Suprapubic skin (tissue), 4 donors: ENCODE measurements around the gene ZNF628. TPM values are rescaled to one million over a fixed set of nuclear protein-coding genes. Genes with fewer than 3 reads are reported as not detected.

Experiments used
- DNase-seq, 2 donors: peaks; one replicate each; pipeline ENCODE4 v3.0.0-alpha.2; 2019; ENCODE audit warnings: low spot score in 2 of 2
- H3K27ac ChIP-seq: fragments of 200-600 bp; sonication (generic); one replicate; pipeline ENCODE4 v1.5.1; 2019
- H3K27me3 ChIP-seq: fragments of 200-600 bp; sonication (generic); one replicate; pipeline ENCODE4 v1.5.1; 2019
- H3K36me3 ChIP-seq: fragments of 200-600 bp; sonication (generic); one replicate; pipeline ENCODE4 v1.5.1; 2019
- H3K4me1 ChIP-seq: fragments of 200-600 bp; sonication (generic); one replicate; pipeline ENCODE4 v1.5.1; 2019
- H3K4me3 ChIP-seq: fragments of 200-600 bp; sonication (generic); one replicate; pipeline ENCODE4 v1.5.1; 2019; ENCODE audit warnings: mild to moderate bottlenecking
- H3K9me3 ChIP-seq: fragments of 200-600 bp; sonication (generic); one replicate; pipeline ENCODE4 v1.5.1; 2019
- CTCF ChIP-seq, 2 donors: fragments of 200-600 bp in 1 of 2; fragments of 450-650 bp in 1 of 2; sonication (generic) in 1 of 2; IDR thresholded peaks; one replicate each; pipeline ENCODE4 v1.5.1; 2016 to 2019; ENCODE audit warnings: antibody characterized with exemption in 2 of 2, mild to moderate bottlenecking in 1 of 2, moderate library complexity in 1 of 2
- EP300 ChIP-seq: sonication (generic); formaldehyde crosslinking; IDR thresholded peaks from one replicate; pipeline ENCODE4 v1.6.1; 2017; ENCODE audit warnings: antibody characterized with exemption
- POLR2A ChIP-seq, 2 donors: fragments of 450-650 bp; IDR thresholded peaks; one replicate each; pipeline ENCODE4 v1.6.1; 2017; ENCODE audit warnings: antibody characterized with exemption in 2 of 2, mild to moderate bottlenecking in 2 of 2, moderate library complexity in 2 of 2
- POLR2AphosphoS5 ChIP-seq, 3 donors: sonication (generic); formaldehyde crosslinking; IDR thresholded peaks; one replicate each; pipeline ENCODE4 v1.6.1; 2017; ENCODE audit warnings: antibody characterized with exemption in 3 of 3
- WGBS: methylation state at CpG from one replicate; pipeline ENCODE4 v1.1.5; 2018; 5-methylcytosine and 5-hydroxymethylcytosine counted together
- total RNA-seq, 4 donors: library from RNA; depleted of rRNA; stranded (reverse); fragments of >200 nt; gene quantifications; one replicate each; pipeline ENCODE4 v1.1.0, GENCODE V29; 2016

Gene ZNF628
- total RNA-seq, 4 donors from 2014 or later = 17.3 to 22.9 (median 19.8) TPM

DNA sequence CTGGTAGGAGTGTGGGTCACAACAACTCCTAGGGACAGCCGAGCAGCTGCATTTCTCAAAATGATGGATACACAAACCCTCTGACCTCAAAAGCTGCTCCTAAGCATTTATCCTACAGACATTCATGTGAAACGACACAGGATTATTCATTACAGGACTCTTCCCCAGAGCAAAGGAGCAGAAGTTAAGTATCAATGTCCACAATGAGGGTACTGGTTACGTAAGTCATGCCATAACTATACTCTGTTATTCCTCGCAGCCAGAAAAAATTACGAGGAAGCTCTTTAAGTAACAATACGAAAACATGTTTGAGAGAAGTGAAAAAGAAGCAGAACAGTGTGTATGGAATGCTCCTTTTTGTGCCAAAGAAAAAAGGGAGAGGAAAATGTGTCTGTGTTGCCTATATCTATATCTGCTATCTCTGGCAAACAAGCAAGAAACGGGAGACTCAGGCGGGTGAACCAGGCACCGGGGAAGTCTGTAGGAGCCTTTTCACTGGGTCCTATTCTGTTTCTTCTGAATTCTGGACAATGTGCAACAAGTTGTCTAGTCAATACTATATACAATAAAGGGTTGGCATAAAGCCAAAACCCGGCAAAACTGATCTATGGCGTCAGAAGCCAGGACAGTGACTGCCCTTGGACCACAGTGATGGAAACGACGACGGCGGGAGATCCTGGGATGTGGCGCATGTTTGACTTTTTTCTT is 16.3 kb upstream of the ZNF628 start:
- peak overlapping the region; percentile 63 for H3K4me3 ChIP-seq
- H3K9me3 ChIP-seq = no peaks in the 10 kb centered on the region
- WGBS = 14% methylated on average over 16 of the region's 16 CpGs
- no peak for DNase-seq
- H3K4me1 ChIP-seq = peaks cover 27% of the 10 kb centered on the region
- no peak for TF ChIP-seq POLR2A (IDR thresholded peaks at IDR 0.05)
- no peak overlapping the region for H3K27ac ChIP-seq
- H3K36me3 ChIP-seq = peaks cover 14% of the 10 kb centered on the region
- no peaks in the 10 kb centered on the region for H3K27me3 ChIP-seq

GRCh38 chr19:55460670-55461258 is 15.7 kb upstream of the ZNF628 start:
- Histone ChIP-seq H3K27ac (peak overlapping the region; percentile 88), H3K4me1 (peaks cover 27% of the 10 kb centered on the region), H3K9me3 (no peaks in the 10 kb centered on the region), H3K4me3 (peak overlapping the region; percentile 63), H3K27me3 (no peaks in the 10 kb centered on the region), H3K36me3 (peaks cover 8% of the 10 kb centered on the region)
- TF ChIP-seq POLR2A (IDR thresholded peaks at IDR 0.05) (no peak), EP300 (no peak), CTCF (IDR thresholded peaks at IDR 0.05) (no peak), POLR2AphosphoS5 (IDR thresholded peaks at IDR 0.05) (no peak)
- WGBS = 8% methylated on average over 24 of the region's 24 CpGs
- DNase-seq = peak; percentile 92 to 93

GRCh38 chr19:55461259-55461973 is 15.0 kb upstream of the ZNF628 start, which contains the start of gene ISOC2:
ISOC2 (minus strand) TSS chr19:55461642; CDS start chr19:55456486, 5,156 bp downstream.
- Histone ChIP-seq H3K4me1 (peaks cover 27% of the 10 kb centered on the region), H3K4me3 (peak within 1 kb of the TSS; percentile 63), H3K36me3 (peaks cover 3% of the 10 kb centered on the region), H3K9me3 (no peaks in the 10 kb centered on the region), H3K27me3 (no peaks in the 10 kb centered on the region), H3K27ac (peak within 1 kb of the TSS; percentile 88)
- under 1% methylated on average over 23 of the region's 54 CpGs for WGBS
- TF ChIP-seq POLR2AphosphoS5 (IDR thresholded peaks at IDR 0.05) (peak in 1 of 3 donors; percentile 31), EP300 (no peak)
- DNase-seq = peak; percentile 100

GRCh38 chr19:55461974-55462626 is 14.3 kb upstream of the ZNF628 start:
- WGBS = 22% methylated on average over 12 of the region's 27 CpGs
- no peaks in the 10 kb centered on the region for H3K9me3 ChIP-seq
- H3K4me3 ChIP-seq = peak overlapping the region; percentile 63

GRCh38 chr19:55462722-55463121 is 13.7 kb upstream of the ZNF628 start:
- Histone ChIP-seq H3K36me3 (no peaks in the 10 kb centered on the region), H3K9me3 (no peaks in the 10 kb centered on the region), H3K4me3 (no peak overlapping the region), H3K27ac (no peak overlapping the region), H3K4me1 (peaks cover 27% of the 10 kb centered on the region), H3K27me3 (no peaks in the 10 kb centered on the region)
- 86% methylated on average over 11 of the region's 11 CpGs for WGBS
- DNase-seq = no peak
- TF ChIP-seq EP300 (no peak), POLR2AphosphoS5 (IDR thresholded peaks at IDR 0.05) (no peak), POLR2A (IDR thresholded peaks at IDR 0.05) (no peak), CTCF (IDR thresholded peaks at IDR 0.05) (no peak)

More at GRCh38 chr19:55461974-55462626, 14.3 kb upstream of the ZNF628 start:
- no peak for TF ChIP-seq EP300
- no peak for TF ChIP-seq CTCF (IDR thresholded peaks at IDR 0.05)
- TF ChIP-seq POLR2A (IDR thresholded peaks at IDR 0.05) = no peak
- no peak for TF ChIP-seq POLR2AphosphoS5 (IDR thresholded peaks at IDR 0.05)
- Histone ChIP-seq H3K4me1 (peaks cover 27% of the 10 kb centered on the region), H3K27me3 (no peaks in the 10 kb centered on the region), H3K27ac (peak overlapping the region; percentile 53), H3K36me3 (no peaks in the 10 kb centered on the region)
- DNase-seq = no peak
